WERI-Rb-1 (cell line): ENCODE results near the gene POU1F1.

Source experiments
- DNase-seq: peaks from one replicate; pipeline ENCODE4 v3.0.0-alpha.2; 2020
- H3K27ac ChIP-seq: fragments of 250-450 bp; sonication (Bioruptor Pico); 2 replicates; pipeline ENCODE4 v1.5.1; 2020; ENCODE audit warnings: mild to moderate bottlenecking, moderate library complexity
- H3K27me3 ChIP-seq: fragments of 250-450 bp; sonication (Bioruptor Pico); 2 replicates; pipeline ENCODE4 v1.5.1; 2021; ENCODE audit warnings: mild to moderate bottlenecking, low read depth, moderate library complexity; ENCODE audit not compliant: insufficient read depth, severe bottlenecking
- H3K36me3 ChIP-seq: fragments of 250-450 bp; sonication (Bioruptor Pico); 2 replicates; pipeline ENCODE4 v1.5.1; 2020; ENCODE audit warnings: mild to moderate bottlenecking, moderate library complexity
- H3K4me3 ChIP-seq: 2 replicates; pipeline ENCODE4 v1.5.1; 2011; ENCODE audit warnings: low read depth, mild to moderate bottlenecking, control low read depth, low read length
- H3K9me3 ChIP-seq: fragments of 250-450 bp; sonication (Bioruptor Pico); 2 replicates; pipeline ENCODE4 v1.5.1; 2021; ENCODE audit warnings: mild to moderate bottlenecking, moderate library complexity; ENCODE audit not compliant: severe bottlenecking
- TF ChIP-seq, protein P1 (sequence below): IDR thresholded peaks from 2 replicates; pipeline ENCODE4 v1.5.1; 2011; ENCODE audit warnings: low read depth, mild to moderate bottlenecking, control low read depth, inconsistent platforms, low read length

POU1F1 gene

DNA sequence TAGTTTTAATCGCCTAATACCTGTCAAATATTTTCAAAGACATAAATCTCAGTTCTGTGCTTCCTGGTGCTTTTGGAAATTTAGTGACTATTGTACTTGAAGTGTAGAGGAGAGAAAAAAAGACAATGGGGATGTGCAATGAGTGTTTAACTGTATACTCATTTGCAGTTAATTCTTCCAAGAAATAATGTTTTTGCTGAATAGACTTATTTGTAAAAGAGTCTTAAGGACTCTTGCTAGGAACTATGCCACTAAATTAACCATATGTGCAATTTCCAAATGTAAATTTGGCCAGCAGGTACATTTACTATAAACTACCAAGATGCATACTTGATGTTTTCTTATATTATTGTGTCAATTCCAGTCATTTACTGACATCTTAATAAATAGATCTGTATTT lies 47.3 kb downstream of the POU1F1 start:
- TF ChIP-seq, protein P1, sequence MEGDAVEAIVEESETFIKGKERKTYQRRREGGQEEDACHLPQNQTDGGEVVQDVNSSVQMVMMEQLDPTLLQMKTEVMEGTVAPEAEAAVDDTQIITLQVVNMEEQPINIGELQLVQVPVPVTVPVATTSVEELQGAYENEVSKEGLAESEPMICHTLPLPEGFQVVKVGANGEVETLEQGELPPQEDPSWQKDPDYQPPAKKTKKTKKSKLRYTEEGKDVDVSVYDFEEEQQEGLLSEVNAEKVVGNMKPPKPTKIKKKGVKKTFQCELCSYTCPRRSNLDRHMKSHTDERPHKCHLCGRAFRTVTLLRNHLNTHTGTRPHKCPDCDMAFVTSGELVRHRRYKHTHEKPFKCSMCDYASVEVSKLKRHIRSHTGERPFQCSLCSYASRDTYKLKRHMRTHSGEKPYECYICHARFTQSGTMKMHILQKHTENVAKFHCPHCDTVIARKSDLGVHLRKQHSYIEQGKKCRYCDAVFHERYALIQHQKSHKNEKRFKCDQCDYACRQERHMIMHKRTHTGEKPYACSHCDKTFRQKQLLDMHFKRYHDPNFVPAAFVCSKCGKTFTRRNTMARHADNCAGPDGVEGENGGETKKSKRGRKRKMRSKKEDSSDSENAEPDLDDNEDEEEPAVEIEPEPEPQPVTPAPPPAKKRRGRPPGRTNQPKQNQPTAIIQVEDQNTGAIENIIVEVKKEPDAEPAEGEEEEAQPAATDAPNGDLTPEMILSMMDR, result no peak
- H3K36me3 ChIP-seq, result no peaks in the 10 kb centered on the region
- no peaks in the 10 kb centered on the region for H3K9me3 ChIP-seq
- no peaks in the 10 kb centered on the region for H3K27me3 ChIP-seq
- no peak overlapping the region for H3K27ac ChIP-seq
- no peak for DNase-seq
- no peak overlapping the region for H3K4me3 ChIP-seq

DNA sequence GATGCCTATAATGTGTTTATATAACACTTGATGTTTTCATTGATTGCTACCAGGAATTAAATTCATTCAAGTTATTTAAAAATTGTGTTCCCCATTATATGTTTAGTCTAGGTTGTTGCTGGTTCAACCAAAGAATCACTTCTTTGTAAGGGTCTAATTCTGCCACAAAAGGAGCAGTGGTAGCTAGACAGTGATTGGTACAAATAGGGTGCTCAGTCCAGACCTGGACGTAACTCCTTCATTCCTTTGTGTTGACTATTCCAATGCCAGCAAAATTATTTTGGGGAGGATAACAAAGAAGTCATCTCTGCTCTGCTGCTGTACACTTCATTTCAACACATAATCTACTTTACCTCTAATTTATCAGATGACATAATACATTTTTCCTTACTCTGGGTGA lies 48.1 kb downstream of the POU1F1 start:
- Histone ChIP-seq H3K4me3 (no peak overlapping the region; the same call in 1 of the 2 replicates), H3K27ac (no peak overlapping the region), H3K36me3 (no peaks in the 10 kb centered on the region), H3K27me3 (no peaks in the 10 kb centered on the region), H3K9me3 (no peaks in the 10 kb centered on the region)
- TF ChIP-seq, protein P1, result no peak
- DNase-seq, result no peak

DNA sequence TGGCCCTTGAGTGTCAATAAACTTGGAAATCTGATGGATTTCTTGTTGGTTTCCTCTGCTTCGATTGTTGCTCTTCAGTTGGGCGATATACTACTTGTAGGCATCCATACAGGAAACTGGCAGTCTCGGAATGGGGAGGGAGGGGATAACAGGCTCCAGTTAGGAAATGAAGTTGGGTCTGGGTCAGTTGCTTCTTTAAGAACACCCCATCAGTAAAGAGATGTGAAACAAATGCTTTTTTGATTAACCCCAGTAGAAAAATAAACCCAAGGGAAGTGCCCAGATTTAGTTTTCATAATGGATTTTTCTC lies 48.6 kb downstream of the POU1F1 start:
- no peaks in the 10 kb centered on the region for H3K36me3 ChIP-seq
- H3K9me3 ChIP-seq, result no peaks in the 10 kb centered on the region
- H3K4me3 ChIP-seq, result peak overlapping the region; percentile 94
- TF ChIP-seq, protein P1, result no peak
- DNase-seq, result no peak
- H3K27me3 ChIP-seq, result no peaks in the 10 kb centered on the region
- H3K27ac ChIP-seq, result no peak overlapping the region; the same call in 1 of the 2 replicates

DNA sequence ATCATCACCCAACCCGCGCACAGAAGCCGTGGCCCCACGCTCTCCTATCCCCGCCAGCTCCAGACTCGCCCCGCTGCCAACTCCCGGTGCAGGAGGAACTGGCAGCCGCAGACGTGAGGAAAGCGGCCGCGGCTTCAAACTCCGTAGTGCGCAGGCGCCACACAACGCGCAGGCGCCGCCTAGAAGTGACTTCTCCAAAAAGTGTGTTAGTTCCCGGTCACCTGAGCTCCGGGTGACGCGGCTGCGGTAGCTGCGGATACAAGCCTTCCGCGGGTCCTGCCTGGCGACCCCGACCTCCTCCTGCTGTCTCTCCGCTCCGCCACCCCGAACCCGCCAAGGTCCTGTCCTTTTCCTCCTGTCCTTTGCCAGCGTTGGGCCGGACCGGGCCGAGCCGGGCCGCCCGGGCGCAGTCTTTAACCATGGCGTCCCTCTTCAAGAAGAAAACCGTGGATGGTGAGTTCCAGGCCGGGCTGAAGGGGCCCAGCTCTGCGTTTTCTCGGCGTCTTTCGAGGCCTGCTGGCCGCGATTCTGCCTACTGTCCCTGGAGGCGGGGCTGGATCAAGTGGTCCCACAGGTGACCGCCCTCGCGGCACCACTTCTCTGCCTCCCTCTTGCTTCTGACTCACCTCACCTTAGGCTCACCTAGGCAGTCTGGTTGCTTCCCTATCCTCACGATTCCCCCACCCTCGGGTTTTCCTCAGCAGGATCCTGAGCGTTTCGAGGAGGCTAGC lies 49.1 kb downstream of the POU1F1 start, which contains the start of gene CHMP2B:
Gene CHMP2B (plus strand): TSS at position 206 of the 731 bp plus-strand sequence. CDS start 214 bp downstream, at position 420.
- Histone ChIP-seq H3K9me3 (no peaks in the 10 kb centered on the region), H3K27me3 (no peaks in the 10 kb centered on the region), H3K4me3 (peak within 1 kb of the TSS; percentile 94), H3K36me3 (no peaks in the 10 kb centered on the region), H3K27ac (peak within 1 kb of the TSS; percentile 68)
- TF ChIP-seq, protein P1, result no peak
- DNase-seq, result peak; percentile 93

DNA sequence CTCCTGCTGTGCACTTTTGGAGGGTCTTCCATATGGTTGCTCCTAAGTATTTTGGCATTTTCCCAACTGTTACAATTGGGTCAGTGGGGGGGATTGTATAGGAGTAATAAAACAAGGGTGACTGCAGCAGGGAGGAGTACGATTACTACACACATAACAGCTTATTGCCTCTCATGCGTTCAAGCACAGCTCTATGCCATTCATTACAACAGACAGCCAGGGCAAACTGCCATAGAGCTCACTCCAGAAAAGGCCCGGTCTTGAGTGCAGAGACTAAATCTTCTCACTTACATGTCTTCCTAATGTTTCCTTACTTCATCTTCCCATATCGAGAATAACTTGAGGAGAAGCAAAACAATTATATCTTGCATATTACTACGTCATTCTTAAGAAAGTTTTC lies 50.7 kb downstream of the POU1F1 start:
- Histone ChIP-seq H3K27ac (no peak overlapping the region), H3K27me3 (no peaks in the 10 kb centered on the region), H3K36me3 (no peaks in the 10 kb centered on the region), H3K4me3 (no peak overlapping the region), H3K9me3 (no peaks in the 10 kb centered on the region)
- DNase-seq, result no peak
- TF ChIP-seq, protein P1, result no peak

DNA sequence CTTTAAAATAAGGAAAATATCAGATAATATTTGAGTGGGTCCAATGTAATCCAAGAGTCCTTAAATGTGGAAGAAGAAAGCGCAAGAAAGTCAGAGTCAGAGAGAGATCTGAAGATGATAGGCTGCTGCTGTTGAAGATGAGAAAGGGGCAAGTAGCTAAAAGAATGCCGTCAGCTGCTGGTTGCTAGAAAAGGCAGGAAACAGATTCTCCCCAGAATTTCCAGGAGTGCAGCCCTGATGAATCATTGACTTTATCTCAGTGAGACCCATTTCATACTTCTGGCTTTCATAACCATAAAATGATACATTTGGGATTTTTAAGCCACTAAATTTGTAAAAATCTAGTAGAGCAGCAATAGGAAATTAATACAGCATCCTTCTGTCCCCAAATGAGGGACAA lies 56.8 kb downstream of the POU1F1 start:
- Histone ChIP-seq H3K9me3 (no peaks in the 10 kb centered on the region), H3K4me3 (no peak overlapping the region), H3K27me3 (no peaks in the 10 kb centered on the region), H3K27ac (no peak overlapping the region), H3K36me3 (no peaks in the 10 kb centered on the region)
- no peak for DNase-seq
- TF ChIP-seq, protein P1, result no peak
